Muscle of back (tissue), 11 donors: Measurements from ENCODE around the gene ENDOG. TPM values are rescaled to one million over a fixed set of nuclear protein-coding genes. Genes with fewer than 3 reads are reported as not detected.
"Not testable (repeated sequence)": the region's sequence is repeated elsewhere in the genome, so short reads cannot be mapped to it uniquely, and the experiment has no call there.

Experiments
- DNase-seq, 3 donors: peaks; one replicate each; pipeline versions ENCODE4 v3.0.0 to v3.0.0-alpha.2; 2013
- polyA plus RNA-seq, 10 donors: library from polyadenylated mRNA; unstranded; fragments of 120-200 nt; gene quantifications; one replicate each; pipeline ENCODE4 v1.2.1, GENCODE V29; 2013; ENCODE audit not compliant: insufficient read length in 10 of 10

ENDOG gene
- polyA plus RNA-seq, 10 donors = 11.1 to 24.9 (median 14.7) TPM

- DNase-seq = not testable (repeated sequence)
Observed at GRCh38 chr9:128858476-128858875, 40.2 kb downstream of the ENDOG start.

- no peak for DNase-seq
Observed at GRCh38 chr9:128860937-128861336, 42.6 kb downstream of the ENDOG start.

GRCh38 chr9:128861501-128861900 is 43.2 kb downstream of the ENDOG start:
- DNase-seq = no peak

- DNase-seq = no peak
Observed at GRCh38 chr9:128862401-128862851, 44.1 kb downstream of the ENDOG start.

GRCh38 chr9:128863647-128864046 is 45.3 kb downstream of the ENDOG start:
- DNase-seq = peak in 2 of 3 donors; percentile 58 to 77

GRCh38 chr9:128870128-128870940 is 52.0 kb downstream of the ENDOG start:
- no peak for DNase-seq

GRCh38 chr9:128870941-128871265 is 52.6 kb downstream of the ENDOG start:
- DNase-seq = not testable (repeated sequence)

Other genes with a start within 250 kb of the ENDOG start
- gene DYNC2I2, start 161.7 kb upstream of the ENDOG start, polyA plus RNA-seq = 10 to 100 TPM; 34.6 to 50.4 (median 42.3) TPM
- gene SET, start 129.3 kb upstream of the ENDOG start, polyA plus RNA-seq = 100 to 1,000 TPM; 283 to 402 (median 330) TPM
- gene PKN3, start 116.0 kb upstream of the ENDOG start, polyA plus RNA-seq = 10 to 100 TPM in 2 of 10 donors, 1 to 10 TPM in 8; 6.1 to 11.4 (median 8.7) TPM
- 1 to 10 TPM; 5.0 to 7.1 (median 6.5) TPM for gene ZDHHC12, start 94.4 kb upstream of the ENDOG start, polyA plus RNA-seq
- gene ZER1, start 46.6 kb upstream of the ENDOG start, polyA plus RNA-seq = 10 to 100 TPM; 29.8 to 36.2 (median 32.9) TPM
- 10 to 100 TPM; 32.7 to 49.4 (median 38.8) TPM for gene TBC1D13, start 31.2 kb upstream of the ENDOG start, polyA plus RNA-seq
- 10 to 100 TPM; 16.1 to 33.7 (median 24.4) TPM for gene SPOUT1, start 11.3 kb downstream of the ENDOG start, polyA plus RNA-seq
- 1 to 10 TPM; 4.1 to 7.6 (median 4.7) TPM for gene KYAT1, start 63.5 kb downstream of the ENDOG start, polyA plus RNA-seq
- gene LRRC8A, start 63.6 kb downstream of the ENDOG start, polyA plus RNA-seq = 10 to 100 TPM; 15.8 to 24.1 (median 20.4) TPM
- gene PHYHD1, start 102.5 kb downstream of the ENDOG start, polyA plus RNA-seq = 10 to 100 TPM; 33.4 to 47.6 (median 38.8) TPM
- 10 to 100 TPM in 1 of 10 donors, 1 to 10 TPM in 9; 7.2 to 11.2 (median 8.4) TPM for gene DOLK, start 129.1 kb downstream of the ENDOG start, polyA plus RNA-seq
- 10 to 100 TPM; 26.6 to 49.9 (median 34.1) TPM for gene NUP188, start 129.2 kb downstream of the ENDOG start, polyA plus RNA-seq
- gene SH3GLB2, start 209.8 kb downstream of the ENDOG start, polyA plus RNA-seq = 10 to 100 TPM; 49.6 to 69.2 (median 53.7) TPM
- 10 to 100 TPM in 9 of 10 donors, 1 to 10 TPM in 1; 9.2 to 19.1 (median 12.6) TPM for gene MIGA2, start 218.1 kb downstream of the ENDOG start, polyA plus RNA-seq